Mesothelial cell of epicardium (in vitro differentiated cells): Measurements from ENCODE around the gene TTC28. TPM values are rescaled to one million over a fixed set of nuclear protein-coding genes. Genes with fewer than 3 reads are reported as not detected.

Source experiments
- DNase-seq, 2 experiments: peaks; one replicate each; pipeline ENCODE4 v3.0.0; 2021; ENCODE audit warnings: low spot score in 2 of 2; ENCODE audit not compliant: unreplicated experiment in 2 of 2
- H3K27ac Mint-ChIP-seq: 2 replicates; pipeline ENCODE4 v1.8.0; 2021; ENCODE audit warnings: mixed read lengths
- H3K27me3 Mint-ChIP-seq: 2 replicates; pipeline ENCODE4 v1.8.0; 2021; ENCODE audit warnings: low read depth, mixed read lengths
- H3K36me3 Mint-ChIP-seq: 2 replicates; pipeline ENCODE4 v1.8.0; 2021; ENCODE audit warnings: mixed read lengths
- H3K4me1 Mint-ChIP-seq: 2 replicates; pipeline ENCODE4 v1.8.0; 2021; ENCODE audit warnings: mixed read lengths
- H3K4me3 Mint-ChIP-seq: 2 replicates; pipeline ENCODE4 v1.8.0; 2021; ENCODE audit warnings: mild to moderate bottlenecking, moderate library complexity, mixed read lengths
- H3K9me3 Mint-ChIP-seq: 2 replicates; pipeline ENCODE4 v1.8.0; 2021; ENCODE audit warnings: mixed read lengths
- CTCF ChIP-seq: fragments of 200-600 bp; sonication (generic); IDR thresholded peaks from one replicate; pipeline ENCODE4 v1.5.0; 2021; ENCODE audit warnings: antibody characterized with exemption; ENCODE audit not compliant: unreplicated experiment
- total RNA-seq: library from RNA; stranded (reverse); gene quantifications from 3 replicates; pipeline ENCODE4 v1.2.1, GENCODE V29; 2021

TTC28 gene
- total RNA-seq, 1 donor from 2014 or later = 95.9 TPM

GRCh38 chr22:27976586-27976985 lies 703.1 kb downstream of the TTC28 start:
- no peak for TF ChIP-seq CTCF
- Mint-ChIP-seq H3K4me1 (peaks cover 19% of the 10 kb centered on the region), H3K4me3 (no peak overlapping the region), H3K27me3 (no peaks in the 10 kb centered on the region), H3K27ac (no peak overlapping the region), H3K9me3 (peaks cover 5% of the 10 kb centered on the region), H3K36me3 (peaks cover 12% of the 10 kb centered on the region)
- DNase-seq = no peak

GRCh38 chr22:27975381-27976013 lies 704.1 kb downstream of the TTC28 start:
- Mint-ChIP-seq H3K4me3 (no peak overlapping the region), H3K4me1 (peaks cover 16% of the 10 kb centered on the region), H3K9me3 (peaks cover 8% of the 10 kb centered on the region), H3K36me3 (peaks cover 16% of the 10 kb centered on the region), H3K27ac (no peak overlapping the region), H3K27me3 (no peaks in the 10 kb centered on the region)
- DNase-seq = no peak
- TF ChIP-seq CTCF = no peak

- no peak for TF ChIP-seq CTCF
- peaks cover 23% of the 10 kb centered on the region for H3K9me3 Mint-ChIP-seq
- DNase-seq = no peak
- peaks cover 16% of the 10 kb centered on the region for H3K4me1 Mint-ChIP-seq
- H3K36me3 Mint-ChIP-seq = peaks cover 31% of the 10 kb centered on the region
- peak overlapping the region; percentile 2 for H3K27ac Mint-ChIP-seq
- H3K4me3 Mint-ChIP-seq = no peak overlapping the region
- no peaks in the 10 kb centered on the region for H3K27me3 Mint-ChIP-seq
Measured at GRCh38 chr22:27973846-27974245, 705.8 kb downstream of the TTC28 start.

- peak overlapping the region; percentile 66 for H3K27ac Mint-ChIP-seq
Measured at GRCh38 chr22:27972732-27973698, 706.6 kb downstream of the TTC28 start.

GRCh38 chr22:27971926-27972325 lies 707.7 kb downstream of the TTC28 start:
- peaks cover 16% of the 10 kb centered on the region for H3K4me1 Mint-ChIP-seq
- H3K9me3 Mint-ChIP-seq = peaks cover 23% of the 10 kb centered on the region
- no peak overlapping the region for H3K27ac Mint-ChIP-seq
- H3K27me3 Mint-ChIP-seq = no peaks in the 10 kb centered on the region
- no peak for DNase-seq
- H3K4me3 Mint-ChIP-seq = no peak overlapping the region
- no peak for TF ChIP-seq CTCF
- peaks cover 41% of the 10 kb centered on the region for H3K36me3 Mint-ChIP-seq

More at GRCh38 chr22:27972732-27973698, 706.6 kb downstream of the TTC28 start:
- H3K9me3 Mint-ChIP-seq = peaks cover 23% of the 10 kb centered on the region
- no peak overlapping the region for H3K4me3 Mint-ChIP-seq
- H3K36me3 Mint-ChIP-seq = peaks cover 34% of the 10 kb centered on the region
- H3K27me3 Mint-ChIP-seq = no peaks in the 10 kb centered on the region
- peaks cover 16% of the 10 kb centered on the region for H3K4me1 Mint-ChIP-seq
- TF ChIP-seq CTCF = no peak
- no peak for DNase-seq
